ENCODE results near the gene TENT5C. TPM values are rescaled to one million over a fixed set of nuclear protein-coding genes. Genes with fewer than 3 reads are reported as not detected.

TENT5C gene
- total RNA-seq, 1 experiment from 2014 or later: 0.63 TPM

- no peak for DNase-seq (ENCODE audit: low read depth, low spot score)
- in situ Hi-C loops (cut with HindIII; ENCODE audit: low pct_unique_long_range_greater_than_20kb, low sequenced_read_pairs): no loop called here
Observed at GRCh38 chr1:117638759-117639158, 32.9 kb downstream of the TENT5C start.

- in situ Hi-C loops (cut with HindIII; ENCODE audit: low pct_unique_long_range_greater_than_20kb, low sequenced_read_pairs): no loop called here
- DNase-seq (ENCODE audit: low read depth, low spot score): no peak
Observed at GRCh38 chr1:117639741-117640140, 33.9 kb downstream of the TENT5C start.

DNA sequence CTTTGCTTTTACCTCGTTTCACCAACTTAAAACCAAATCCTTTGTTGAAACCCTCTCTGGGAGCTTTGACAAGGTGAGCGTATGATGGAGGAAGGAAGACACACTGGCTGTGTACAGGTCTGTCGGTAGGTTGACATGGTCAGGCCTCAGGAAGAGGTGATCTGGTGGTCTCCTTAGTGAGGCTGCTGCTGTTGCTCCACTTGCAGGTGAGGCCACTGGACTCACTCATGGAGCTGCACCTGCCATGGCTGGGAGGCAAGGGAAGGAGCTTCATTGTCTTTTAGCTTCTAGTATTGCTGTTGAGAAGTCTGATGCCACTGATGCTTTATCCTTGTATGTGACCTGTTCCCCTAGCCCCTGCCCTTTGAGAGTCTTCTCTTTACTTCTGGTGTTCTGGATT, 35.7 kb downstream of the TENT5C start:
- in situ Hi-C loops (cut with HindIII; ENCODE audit: low pct_unique_long_range_greater_than_20kb, low sequenced_read_pairs): no loop called here
- DNase-seq (ENCODE audit: low read depth, low spot score): no peak

DNA sequence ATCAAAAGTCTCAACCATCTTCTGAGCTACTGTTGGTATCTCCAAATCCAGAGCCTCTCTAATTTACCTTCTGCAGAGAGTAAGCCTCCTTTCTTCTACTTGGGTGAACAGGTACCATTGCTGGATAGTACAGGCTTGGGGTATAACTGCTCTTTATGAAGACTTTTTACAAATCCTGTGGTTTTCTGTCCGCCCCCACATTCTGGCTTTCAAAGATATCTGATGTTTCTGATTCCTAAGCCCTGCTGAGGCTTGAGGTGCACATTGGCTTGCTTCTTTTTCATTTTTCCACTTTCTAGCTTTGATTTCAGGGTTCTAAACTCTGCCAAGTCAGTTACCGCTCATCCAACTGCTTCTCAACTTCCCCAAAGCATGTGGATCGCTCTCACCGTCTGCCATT, 37.1 kb downstream of the TENT5C start:
- in situ Hi-C loops (cut with HindIII; ENCODE audit: low pct_unique_long_range_greater_than_20kb, low sequenced_read_pairs): no loop called here
- no peak for DNase-seq (ENCODE audit: low read depth, low spot score)

DNA sequence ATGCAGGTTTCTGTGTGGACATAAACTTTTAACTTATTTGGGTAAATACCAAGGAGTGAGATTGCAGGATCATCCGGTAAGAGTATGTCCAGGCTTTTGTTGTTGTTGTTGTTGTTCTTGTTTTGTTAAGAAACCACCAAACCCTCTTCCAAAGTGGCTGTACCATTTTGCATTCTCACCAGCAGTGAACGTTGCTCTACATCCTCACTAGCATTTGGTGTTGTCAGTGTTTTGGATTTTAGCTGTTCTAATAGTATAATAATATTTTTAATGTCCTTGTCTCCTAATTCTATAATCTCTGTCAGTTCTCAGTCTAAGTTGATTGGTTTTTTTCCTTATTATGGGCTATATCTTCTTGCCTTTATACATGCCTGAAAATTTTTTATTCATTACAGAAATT, 37.8 kb downstream of the TENT5C start:
- in situ Hi-C loops (cut with HindIII; ENCODE audit: low pct_unique_long_range_greater_than_20kb, low sequenced_read_pairs): no loop called here
- no peak for DNase-seq (ENCODE audit: low read depth, low spot score)

- DNase-seq (ENCODE audit: low read depth, low spot score): no peak
- in situ Hi-C loops (cut with HindIII; ENCODE audit: low pct_unique_long_range_greater_than_20kb, low sequenced_read_pairs): no loop called here
Observed at GRCh38 chr1:117644696-117645311, 39.0 kb downstream of the TENT5C start.

GRCh38 chr1:117645343-117645742, 39.5 kb downstream of the TENT5C start:
- DNase-seq (ENCODE audit: low read depth, low spot score): no peak
- in situ Hi-C loops (cut with HindIII; ENCODE audit: low pct_unique_long_range_greater_than_20kb, low sequenced_read_pairs): no loop called here

- DNase-seq (ENCODE audit: low read depth, low spot score): no peak
Observed at GRCh38 chr1:117646007-117646811, 40.4 kb downstream of the TENT5C start.

DNA sequence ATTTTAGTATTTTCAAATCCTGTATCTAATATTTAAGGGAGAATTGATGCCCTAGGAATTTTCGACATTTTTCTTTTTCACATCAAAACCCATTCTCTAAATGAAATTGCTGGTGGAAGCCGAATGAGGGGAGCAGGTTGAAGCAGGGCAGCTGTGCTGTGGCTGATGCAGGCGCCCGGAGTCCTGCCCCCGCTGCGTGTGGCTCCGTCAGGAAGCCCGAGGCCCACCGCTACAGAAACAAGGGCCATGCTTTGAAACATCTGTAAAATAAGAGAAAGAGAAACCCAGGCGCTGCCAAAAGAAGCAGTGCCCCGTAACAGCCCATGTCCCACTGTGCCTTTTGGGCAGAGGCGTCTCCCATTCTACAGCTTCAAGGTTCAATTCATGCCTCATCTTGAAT, 41.1 kb downstream of the TENT5C start:
- no peak for DNase-seq (ENCODE audit: low read depth, low spot score)

More at GRCh38 chr1:117646007-117646811, 40.4 kb downstream of the TENT5C start:
- in situ Hi-C loops (cut with HindIII; ENCODE audit: low pct_unique_long_range_greater_than_20kb, low sequenced_read_pairs): no loop called here

GRCh38 chr1:117648015-117648414, 42.2 kb downstream of the TENT5C start:
- DNase-seq (ENCODE audit: low read depth, low spot score): no peak
- in situ Hi-C loops (cut with HindIII; ENCODE audit: low pct_unique_long_range_greater_than_20kb, low sequenced_read_pairs): no loop called here

More for the DNA sequence above, 41.1 kb downstream of the TENT5C start:
- in situ Hi-C loops (cut with HindIII; ENCODE audit: low pct_unique_long_range_greater_than_20kb, low sequenced_read_pairs): no loop called here

DNA sequence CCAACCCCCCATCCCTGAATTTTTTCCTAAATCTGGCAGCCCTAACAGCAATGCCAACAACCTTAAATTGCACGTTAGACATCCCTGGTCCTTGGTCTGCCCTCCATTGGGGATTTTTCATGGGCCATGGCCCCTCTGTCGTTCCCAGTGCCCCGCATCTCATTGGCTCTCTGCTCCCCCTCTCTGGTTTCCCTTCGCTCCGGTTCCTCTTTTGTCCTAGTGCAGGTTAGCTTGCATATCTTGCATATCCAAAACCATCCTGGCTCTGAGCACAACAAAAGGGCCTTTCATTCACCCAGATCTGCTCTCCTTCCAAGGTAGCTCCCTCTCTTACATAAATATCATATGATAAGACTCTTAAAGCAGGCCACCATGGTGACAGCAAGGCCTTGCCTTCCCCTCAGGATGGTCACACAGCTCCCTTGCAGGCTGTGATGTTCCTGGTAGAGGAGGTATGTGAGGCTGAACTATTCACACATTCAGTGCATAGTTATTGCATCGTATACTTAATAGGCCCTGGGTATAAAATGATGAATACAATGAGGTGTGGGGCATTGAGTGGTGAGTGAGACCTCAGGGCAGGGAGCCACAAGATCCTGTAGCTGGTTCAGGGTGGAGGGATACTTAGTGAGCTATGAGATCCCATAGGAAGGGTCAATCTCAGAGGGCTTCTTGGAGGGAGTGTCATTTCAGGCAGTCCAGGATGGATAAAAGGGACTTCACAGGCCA, 45.2 kb downstream of the TENT5C start:
- in situ Hi-C loops (cut with HindIII; ENCODE audit: low pct_unique_long_range_greater_than_20kb, low sequenced_read_pairs): no loop called here
- peak; percentile 15 for DNase-seq (ENCODE audit: low read depth, low spot score)

DNA sequence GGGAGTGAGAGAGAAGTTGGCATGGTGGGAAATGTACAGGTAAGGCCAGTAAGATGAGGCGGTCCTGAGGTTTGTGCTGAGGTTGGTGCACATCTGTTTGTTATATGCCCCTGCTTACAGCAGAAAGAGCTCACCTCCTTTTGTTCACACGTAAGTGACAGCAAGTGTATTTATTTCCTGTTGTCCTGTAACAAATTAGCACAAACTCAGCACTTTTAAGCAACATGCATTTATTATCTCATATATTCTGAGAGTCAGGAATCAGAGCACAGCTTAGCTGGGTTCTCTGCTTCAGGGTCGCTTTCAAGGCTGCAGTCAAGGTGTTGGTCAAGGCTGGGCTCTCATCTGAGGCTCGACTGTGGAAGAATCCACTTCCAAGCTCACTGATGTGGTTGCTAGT, 45.8 kb downstream of the TENT5C start:
- DNase-seq (ENCODE audit: low read depth, low spot score): no peak
- in situ Hi-C loops (cut with HindIII; ENCODE audit: low pct_unique_long_range_greater_than_20kb, low sequenced_read_pairs): no loop called here

DNA sequence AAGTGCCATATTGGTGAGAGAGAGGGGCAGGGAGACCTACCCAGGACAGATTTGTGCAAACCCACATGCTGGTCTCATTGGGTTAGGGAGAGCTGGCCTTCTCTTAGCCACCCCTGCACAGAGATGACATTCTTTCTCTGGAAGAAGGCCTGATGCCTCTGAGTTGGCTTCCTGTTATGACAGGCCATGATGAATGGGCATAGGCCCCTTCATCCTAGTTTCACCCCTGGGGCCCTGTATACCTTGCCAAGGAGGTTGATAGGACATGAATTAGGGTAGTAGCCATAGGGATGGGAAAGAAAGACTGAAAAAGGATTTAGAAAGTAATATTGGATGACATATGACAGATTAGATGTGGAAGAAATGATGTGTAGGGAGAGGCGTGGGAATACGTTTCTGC, 46.6 kb downstream of the TENT5C start:
- DNase-seq (ENCODE audit: low read depth, low spot score): no peak
- in situ Hi-C loops (cut with HindIII; ENCODE audit: low pct_unique_long_range_greater_than_20kb, low sequenced_read_pairs): no loop called here

- in situ Hi-C loops (cut with HindIII; ENCODE audit: low pct_unique_long_range_greater_than_20kb, low sequenced_read_pairs): no loop called here
- DNase-seq (ENCODE audit: low read depth, low spot score): no peak
Observed at GRCh38 chr1:117653195-117653594, 47.3 kb downstream of the TENT5C start.

GRCh38 chr1:117653732-117654492, 48.1 kb downstream of the TENT5C start:
- DNase-seq (ENCODE audit: low read depth, low spot score): no peak
- in situ Hi-C loops (cut with HindIII; ENCODE audit: low pct_unique_long_range_greater_than_20kb, low sequenced_read_pairs): no loop called here

DNA sequence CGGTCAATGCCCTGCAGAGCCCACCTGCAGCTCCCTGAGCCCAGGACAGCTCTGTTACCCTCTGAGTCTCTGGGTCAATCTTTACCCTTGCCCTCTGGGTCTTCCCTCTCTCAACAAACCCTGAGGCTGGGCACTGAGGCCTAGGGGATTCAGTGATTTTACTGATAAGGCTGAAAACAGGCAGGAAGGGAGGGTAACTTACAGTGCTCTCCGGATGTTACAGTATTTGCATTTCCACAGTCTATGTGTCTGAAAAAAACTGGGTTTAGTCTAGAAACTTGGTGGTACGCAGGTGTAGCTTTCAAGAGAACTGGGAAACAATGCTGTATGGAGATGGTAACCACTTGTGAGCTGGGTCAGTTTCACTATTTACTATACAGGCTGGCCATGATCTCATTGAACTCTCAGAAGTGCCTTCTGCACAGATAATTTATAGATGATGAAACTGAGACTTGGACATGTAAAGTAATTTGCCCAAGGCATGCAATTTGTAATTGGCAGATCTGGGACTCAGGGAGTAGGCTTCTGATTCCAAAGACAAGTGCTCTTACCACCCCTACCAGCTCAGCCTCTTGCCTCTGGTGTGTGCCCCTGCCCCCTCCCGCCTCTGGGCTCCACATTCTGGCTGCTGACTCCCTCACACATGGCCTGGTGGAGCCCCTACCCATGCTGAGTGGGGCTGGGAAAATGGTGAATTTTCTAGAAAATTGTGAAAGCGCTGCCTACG, 48.8 kb downstream of the TENT5C start:
- in situ Hi-C loops (cut with HindIII; ENCODE audit: low pct_unique_long_range_greater_than_20kb, low sequenced_read_pairs): no loop called here

DNA sequence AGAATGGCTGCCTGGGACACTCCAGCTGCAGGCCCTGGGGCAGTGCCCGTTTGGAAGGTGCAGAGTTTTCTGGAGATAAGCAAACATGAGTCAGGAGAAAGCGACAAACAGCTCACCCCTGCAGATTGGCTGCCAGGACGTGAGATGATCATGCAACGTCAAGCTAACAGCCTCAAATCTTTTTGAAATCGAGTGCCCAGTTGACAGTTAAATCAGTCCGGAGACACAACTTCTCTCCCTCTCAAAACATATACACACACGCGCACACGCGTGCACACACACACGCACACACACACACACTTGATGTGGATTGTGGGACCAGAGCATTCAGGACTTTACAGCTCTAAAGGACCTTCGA, 49.4 kb downstream of the TENT5C start:
- in situ Hi-C loops (cut with HindIII; ENCODE audit: low pct_unique_long_range_greater_than_20kb, low sequenced_read_pairs): no loop called here
- no peak for DNase-seq (ENCODE audit: low read depth, low spot score)

More for the DNA sequence above, 48.8 kb downstream of the TENT5C start:
- DNase-seq (ENCODE audit: low read depth, low spot score): no peak
